RWPE1 (cell line): ENCODE measurements around the gene HNRNPM.
A peak's percentile ranks its signal among the peaks of the same experiment; 100 is the strongest.

Source experiments
- CTCF ChIA-PET: fragments of 350-600 bp; sonication (Branson Sonifier 250); formaldehyde crosslinking; extraction: SDS; loops from one replicate; lab custom pipeline; 2021; lab: Yijun Ruan, JAX
- POLR2A ChIA-PET: fragments of 400-600 bp; formaldehyde crosslinking; extraction: SDS; loops from one replicate; lab custom pipeline; 2020; ENCODE audit warnings: antibody characterized with exemption; ENCODE audit not compliant: low non-redundant PET; lab: Yijun Ruan, JAX
- DNase-seq: peaks from one replicate; pipeline ENCODE4 v3.0.0; 2012; ENCODE audit warnings: low spot score
- H3K27ac ChIP-seq: fragments of 450-650 bp; 2 replicates; pipeline ENCODE4 v1.5.1; 2017
- CTCF ChIP-seq: fragments of 450-650 bp; conservative IDR thresholded peaks from 2 replicates; pipeline ENCODE4 v1.5.1; 2017; ENCODE audit warnings: low read depth, mild to moderate bottlenecking

The HNRNPM gene

GRCh38 chr19:8477889-8478288 is 33.1 kb downstream of the HNRNPM start:
- DNase-seq = no peak
- no peak overlapping the region for H3K27ac ChIP-seq
- no peak for TF ChIP-seq CTCF
- ChIA-PET POLR2A (no interaction called here), CTCF (no interaction called here)

DNA sequence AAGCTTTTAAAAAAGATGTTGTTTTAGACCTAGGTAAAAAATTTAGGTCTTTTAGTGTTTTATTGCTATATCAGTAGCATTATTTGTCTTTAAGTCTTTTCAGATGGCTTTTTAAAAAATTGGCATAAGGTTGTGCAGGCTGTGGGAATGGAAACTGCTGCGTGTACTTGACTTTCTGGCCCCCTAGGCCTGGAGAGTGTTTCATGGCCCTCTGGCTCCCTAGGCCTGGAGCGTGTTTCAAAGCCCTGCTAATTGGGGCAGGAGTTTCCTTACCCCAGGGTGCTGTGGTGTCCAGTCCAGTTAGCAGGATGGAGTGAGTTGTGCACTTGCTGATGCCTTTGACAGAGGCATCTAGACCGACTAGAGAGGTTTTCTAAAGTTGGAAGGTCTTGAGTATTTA is 33.8 kb downstream of the HNRNPM start:
- no peak for DNase-seq
- TF ChIP-seq CTCF = no peak
- ChIA-PET POLR2A (no interaction called here), CTCF (interaction anchor here (0.6 kb wide), 1 partner anchor 12 kb away, joined by 3 read pairs; no protein-coding TSS in a partner anchor)
- H3K27ac ChIP-seq = peak overlapping the region; percentile 4; the same call in 1 of the 2 replicates

DNA sequence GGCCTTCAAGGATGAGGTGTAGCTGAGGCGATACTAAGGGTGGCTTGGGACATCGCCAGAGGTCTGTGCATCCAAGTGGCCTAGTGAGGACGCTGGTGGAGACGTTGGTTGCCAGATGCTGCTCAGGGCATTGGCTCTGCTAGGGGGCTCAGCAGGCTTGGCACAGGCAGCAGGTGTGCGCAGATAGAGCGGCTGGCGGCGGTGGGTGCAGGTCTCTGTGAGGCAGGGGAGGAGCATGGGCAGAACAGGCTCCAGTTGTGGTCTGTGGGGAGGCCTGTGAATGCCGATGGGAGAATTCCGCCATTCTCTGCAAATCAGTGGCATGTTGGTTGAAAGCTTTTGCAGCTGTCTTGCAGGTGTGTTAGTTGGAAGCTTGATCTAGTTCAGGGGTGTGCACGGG is 36.4 kb downstream of the HNRNPM start:
- TF ChIP-seq CTCF = no peak
- ChIA-PET POLR2A (no interaction called here), CTCF (interaction anchor here (0.7 to 1.4 kb wide), 3 partner anchors 10 to 128 kb away, joined by 3 to 5 read pairs (median 3); no protein-coding TSS in a partner anchor)
- H3K27ac ChIP-seq = peak overlapping the region; percentile 64
- DNase-seq = no peak

- POLR2A ChIA-PET = no interaction called here
- TF ChIP-seq CTCF = no peak
- CTCF ChIA-PET = interaction anchor here (1.2 to 1.4 kb wide), 2 partner anchors 36 to 128 kb away, joined by 3 to 5 read pairs; no protein-coding TSS in a partner anchor
- no peak for DNase-seq
- peak overlapping the region; percentile 64 for H3K27ac ChIP-seq
Measured at GRCh38 chr19:8481616-8482015, 36.8 kb downstream of the HNRNPM start.

GRCh38 chr19:8482696-8483095 is 37.9 kb downstream of the HNRNPM start:
- no peak for TF ChIP-seq CTCF
- H3K27ac ChIP-seq = peak overlapping the region; percentile 64; the same call in 1 of the 2 replicates
- ChIA-PET POLR2A (interaction anchor here (0.5 to 1.2 kb wide), 2 partner anchors 8 to 38 kb away, joined by 4 to 5 read pairs; partner anchors contain the start of gene HNRNPM), CTCF (no interaction called here)
- DNase-seq = no peak

- no peak overlapping the region for H3K27ac ChIP-seq
- POLR2A ChIA-PET = interaction anchor here (1.2 kb wide), 1 partner anchor 38 kb away, joined by 5 read pairs; the partner anchor contains the start of gene HNRNPM
- no peak for TF ChIP-seq CTCF
- CTCF ChIA-PET = no interaction called here
- no peak for DNase-seq
Measured at GRCh38 chr19:8483165-8483564, 38.4 kb downstream of the HNRNPM start.
